T-helper 9 cell (primary cell): ENCODE measurements around the gene CNTN1.
"Not testable (repeated sequence)": the region's sequence is repeated elsewhere in the genome, so short reads cannot be mapped to it uniquely, and the experiment has no call there.

Source experiments
- DNase-seq: peaks from one replicate; pipeline ENCODE4 v3.0.0-alpha.2; 2020

Gene CNTN1

DNA sequence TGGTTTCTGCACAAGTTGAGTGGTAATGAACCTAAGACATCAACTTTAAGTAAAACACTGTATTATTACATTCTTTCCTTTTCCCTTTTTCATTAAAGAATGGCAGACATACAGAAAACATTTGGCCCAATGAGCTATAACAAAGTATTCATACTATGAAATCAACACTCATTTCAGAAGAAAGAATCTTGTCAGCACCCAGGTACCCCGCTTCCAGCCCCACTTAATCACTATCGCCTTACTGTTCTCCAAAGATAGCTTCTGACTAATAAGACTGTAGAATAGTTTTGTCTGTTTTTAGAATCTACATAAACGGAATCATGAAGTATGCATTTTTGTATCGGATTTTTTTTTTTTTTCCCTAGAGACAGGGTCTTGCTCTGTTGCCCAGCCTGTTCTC lies 9.5 kb downstream of the CNTN1 start:
- DNase-seq = no peak

DNA sequence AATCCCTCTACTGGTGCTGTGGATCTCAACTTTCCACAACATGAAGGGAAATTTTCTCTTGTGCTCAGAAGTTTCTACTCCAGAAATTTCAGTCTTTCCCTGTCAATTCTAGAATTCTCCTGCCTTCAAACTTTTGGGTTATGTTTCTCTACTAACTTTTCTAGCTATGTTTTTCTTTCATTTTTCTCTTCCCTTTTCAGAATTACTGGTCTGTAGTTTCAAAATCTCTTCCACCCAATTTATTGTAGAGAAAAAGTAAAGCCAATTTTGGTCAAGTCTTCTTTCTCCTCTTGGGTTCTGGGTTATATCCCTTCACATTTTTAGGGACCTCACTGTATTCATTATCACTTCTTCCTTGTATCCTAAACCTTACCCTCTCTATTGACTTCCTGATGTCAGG lies 18.9 kb downstream of the CNTN1 start:
- DNase-seq = no peak

DNA sequence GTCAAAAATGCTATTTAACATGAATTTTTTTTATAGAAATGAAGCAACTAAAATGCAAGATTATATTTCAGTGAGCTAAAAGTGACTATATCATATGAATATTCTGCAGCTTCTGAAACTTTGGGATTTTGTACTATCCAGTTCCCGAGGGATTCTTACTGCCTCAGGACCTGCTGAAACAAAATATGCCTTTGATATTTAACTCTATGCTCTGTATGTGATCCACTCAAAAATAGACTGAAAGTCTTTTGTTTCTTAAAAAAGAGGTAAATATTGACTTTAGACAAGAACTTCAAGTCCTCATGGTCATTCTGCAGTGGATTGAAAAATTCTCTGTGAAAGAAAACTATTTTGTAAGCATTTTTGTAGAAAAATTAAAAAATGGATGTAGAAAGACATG lies 22.4 kb downstream of the CNTN1 start:
- DNase-seq = no peak

DNA sequence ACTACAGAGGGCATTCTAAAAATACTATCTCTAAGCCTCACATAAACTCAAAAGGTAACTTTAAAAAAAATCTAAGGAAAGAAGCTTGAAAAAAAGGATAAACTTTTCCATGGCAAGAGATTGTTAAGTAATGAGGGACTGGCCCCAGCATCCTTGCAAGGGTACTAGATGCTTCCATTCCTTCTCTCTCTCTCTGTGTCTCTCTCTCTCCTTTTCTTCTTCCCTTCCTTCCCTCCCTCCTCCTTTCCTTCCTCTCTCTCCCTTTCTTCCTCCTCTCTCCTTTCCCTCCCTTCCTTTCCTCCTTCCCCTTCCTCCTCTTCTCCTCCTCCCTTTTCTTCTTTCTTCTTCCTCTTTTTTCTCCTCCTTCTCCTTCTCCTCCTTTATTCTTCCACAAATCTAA lies 23.8 kb downstream of the CNTN1 start:
- DNase-seq = no peak

DNA sequence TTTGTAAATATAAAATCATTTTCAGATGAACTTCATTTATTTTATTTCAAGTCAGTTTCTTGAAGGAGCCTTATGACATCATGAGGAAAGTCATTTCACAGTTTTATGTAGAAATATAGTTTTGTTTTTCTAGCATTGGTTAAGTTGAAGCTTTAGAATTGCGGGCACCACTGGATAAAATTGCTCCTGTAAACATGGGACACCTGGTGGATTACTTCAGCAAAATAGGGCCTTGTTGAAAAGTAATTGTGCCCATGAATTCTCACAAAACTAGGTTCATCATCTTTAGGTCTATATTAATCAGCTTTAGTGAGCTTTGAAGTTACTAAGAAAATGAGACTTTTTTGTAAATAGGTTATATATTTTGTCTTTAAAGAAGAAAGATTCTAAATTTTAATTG lies 25.3 kb downstream of the CNTN1 start:
- no peak for DNase-seq

DNA sequence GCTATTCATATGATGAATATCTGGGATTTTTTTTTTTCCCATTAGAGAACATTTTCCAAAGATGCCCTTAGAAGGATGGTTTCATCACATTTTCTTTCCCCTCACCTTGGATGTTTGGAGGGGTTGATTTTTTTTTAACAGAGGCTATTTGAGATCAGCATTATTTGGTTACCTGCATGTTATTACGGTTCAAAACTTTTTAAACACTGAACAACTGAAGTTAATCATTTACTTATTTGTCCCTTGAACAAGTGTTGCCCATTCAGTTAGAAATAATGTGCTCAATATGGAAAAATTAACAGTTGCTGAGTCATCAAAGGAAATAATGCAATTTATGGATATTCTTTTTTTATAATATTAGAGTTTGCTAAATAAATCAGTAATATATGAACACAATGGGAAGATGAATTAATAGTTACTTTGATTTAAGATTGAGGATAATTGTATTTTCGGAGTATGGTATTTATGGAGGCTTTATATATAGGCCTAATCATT lies 26.7 kb downstream of the CNTN1 start:
- DNase-seq = no peak

DNA sequence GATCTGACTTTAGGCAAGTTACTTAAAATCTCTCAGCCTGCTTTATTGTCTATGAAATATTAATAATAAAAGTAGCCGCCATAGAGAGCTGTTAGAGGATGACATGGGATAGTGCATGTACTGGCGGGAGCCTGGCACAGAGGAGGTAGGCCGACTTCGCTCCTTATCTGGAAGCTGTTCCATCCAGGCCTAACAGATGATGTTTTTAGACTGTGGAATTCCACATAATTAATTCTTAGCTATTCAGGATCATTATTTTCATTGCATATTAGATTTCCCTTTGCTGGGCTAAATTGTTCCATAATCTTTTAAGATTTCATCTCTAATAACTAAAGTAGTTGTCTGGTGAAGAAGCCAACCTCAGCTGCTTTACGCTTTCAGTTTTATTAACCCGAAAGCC lies 30.8 kb downstream of the CNTN1 start:
- no peak for DNase-seq

DNA sequence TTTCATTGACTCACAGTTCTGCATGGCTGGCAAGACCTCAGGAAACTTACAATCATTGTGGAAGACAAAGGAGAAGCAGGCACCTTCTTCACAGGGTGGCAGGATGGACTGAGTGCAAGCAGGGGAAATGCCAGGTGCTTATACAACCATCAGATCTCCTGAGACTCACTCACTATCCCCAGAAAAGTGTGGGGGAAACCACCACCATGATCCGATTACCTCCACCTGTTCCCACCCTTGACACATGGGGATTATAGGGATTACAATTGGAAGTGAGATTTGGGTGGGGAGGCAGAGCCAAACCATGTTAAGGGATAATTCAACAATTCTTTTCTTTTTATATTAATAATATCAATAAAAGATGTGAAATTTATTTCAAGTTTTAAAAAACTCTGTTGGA lies 34.1 kb downstream of the CNTN1 start:
- no peak for DNase-seq

DNA sequence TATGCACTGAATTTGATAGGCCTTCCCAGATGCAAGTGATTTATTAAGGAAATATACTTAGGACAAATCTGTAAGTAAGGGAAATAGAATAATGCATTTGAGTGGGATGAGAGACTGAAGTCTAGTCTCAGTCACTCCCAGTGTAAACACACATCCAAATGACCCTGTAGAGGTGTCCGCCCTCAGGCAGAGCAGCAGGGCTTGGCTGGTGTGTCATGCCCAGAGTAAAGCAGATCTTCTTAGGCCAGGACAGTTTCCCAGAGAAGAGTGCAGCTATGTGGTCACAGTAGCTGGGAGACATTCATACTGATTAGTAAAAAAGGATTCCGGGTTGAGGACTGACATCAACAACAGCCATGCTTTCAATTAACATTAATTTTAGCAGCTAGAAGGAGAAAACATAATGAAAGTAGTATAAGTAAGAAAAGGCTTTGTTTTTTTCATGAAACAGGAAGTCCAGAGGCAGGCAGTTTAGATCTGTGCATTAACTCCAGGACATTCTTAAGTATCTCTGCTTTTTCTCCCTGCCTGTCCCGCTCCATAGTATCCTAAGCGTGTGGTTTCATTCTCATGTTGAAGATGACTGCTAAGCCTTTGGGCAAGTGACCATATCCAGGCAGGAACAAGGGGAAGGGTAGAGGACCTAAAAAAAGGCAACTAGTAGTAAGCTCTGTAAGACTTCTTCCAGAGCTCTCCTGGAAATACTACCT lies 35.7 kb downstream of the CNTN1 start:
- no peak for DNase-seq

DNA sequence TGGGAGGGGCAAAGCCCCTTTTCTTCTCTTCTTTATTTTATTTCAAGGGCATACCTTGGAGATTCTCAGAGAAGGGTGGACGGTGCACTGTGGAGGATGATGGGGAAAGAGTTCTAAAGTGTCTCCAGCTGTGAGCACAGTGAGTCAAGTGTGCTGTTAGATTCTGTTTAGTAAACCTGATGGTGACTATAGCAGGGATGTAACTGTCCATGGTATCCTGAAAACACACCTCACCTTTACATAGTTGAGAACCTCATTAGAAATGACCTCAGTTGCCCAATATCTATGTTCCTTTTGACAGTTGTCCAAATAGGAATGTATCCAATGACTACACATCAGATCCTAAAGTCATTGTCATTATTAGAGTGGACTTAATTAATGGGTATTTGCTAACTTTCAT lies 38.0 kb downstream of the CNTN1 start:
- DNase-seq = no peak

DNA sequence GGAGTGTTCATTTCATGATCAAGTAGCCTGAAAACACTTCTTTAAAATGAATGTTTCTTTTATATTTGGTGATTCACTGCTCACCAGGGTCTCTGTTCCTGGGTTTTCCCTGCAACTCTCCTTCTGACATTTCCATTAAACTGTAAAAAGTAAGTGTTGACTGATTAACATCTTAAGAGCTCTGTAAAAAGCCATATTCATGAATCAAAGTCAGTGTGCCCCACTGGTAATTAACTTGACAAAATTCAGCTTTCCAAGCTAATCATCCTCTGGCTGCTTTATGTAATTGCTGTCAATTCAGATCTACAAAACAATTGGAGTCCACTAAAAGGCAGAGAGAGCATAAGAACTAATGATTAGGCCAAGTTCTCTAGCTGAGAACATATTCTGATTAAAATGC lies 41.6 kb downstream of the CNTN1 start:
- no peak for DNase-seq

DNA sequence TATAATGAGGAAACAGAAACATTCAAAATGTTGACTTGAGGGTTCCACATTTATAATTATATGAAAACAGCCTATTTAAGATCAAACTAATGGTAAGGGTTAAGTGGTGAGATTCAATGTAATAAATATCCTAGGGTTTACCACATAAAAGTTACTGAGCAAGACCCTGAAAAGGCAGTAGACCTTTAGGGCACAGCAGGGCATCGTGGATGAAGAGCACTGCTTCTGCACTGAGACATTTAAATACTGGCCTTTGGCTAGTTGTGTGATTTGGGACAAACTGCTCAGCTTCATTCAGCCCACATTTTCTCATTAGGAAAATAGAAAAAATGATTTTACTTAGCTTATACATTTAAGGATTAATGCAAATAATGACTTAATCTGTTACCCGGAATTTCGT lies 42.0 kb downstream of the CNTN1 start:
- DNase-seq = no peak

DNA sequence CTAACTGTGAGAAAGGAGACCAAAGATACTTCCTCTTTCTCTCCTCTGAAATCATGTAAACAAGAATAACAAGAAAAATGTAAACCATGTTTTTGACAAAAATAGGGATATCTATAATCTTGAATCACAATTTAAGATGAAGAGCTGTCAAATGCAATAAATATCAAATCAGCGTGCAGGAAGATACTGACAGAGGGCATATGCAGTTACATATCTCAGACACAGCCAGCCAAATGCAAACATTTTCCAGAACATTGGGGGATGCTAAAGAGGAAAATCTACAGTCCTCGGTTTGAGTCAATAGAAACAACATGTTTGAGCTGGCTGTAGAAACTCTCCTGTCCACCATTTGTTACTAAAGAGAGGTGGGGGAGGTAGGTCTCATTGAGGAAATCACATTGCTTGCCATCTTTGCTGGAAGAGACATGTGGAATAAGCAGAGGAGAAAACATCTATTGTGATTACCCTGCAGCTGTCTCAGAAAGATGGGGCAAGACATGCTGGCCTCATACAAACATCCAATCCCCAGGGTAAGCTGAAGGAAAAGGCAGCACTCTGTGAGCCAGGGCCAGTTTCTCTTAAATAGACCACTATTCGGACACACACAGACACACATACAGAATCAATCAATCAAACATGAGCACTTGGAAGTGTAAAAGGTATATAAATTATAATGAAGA lies 43.5 kb downstream of the CNTN1 start:
- DNase-seq = no peak

DNA sequence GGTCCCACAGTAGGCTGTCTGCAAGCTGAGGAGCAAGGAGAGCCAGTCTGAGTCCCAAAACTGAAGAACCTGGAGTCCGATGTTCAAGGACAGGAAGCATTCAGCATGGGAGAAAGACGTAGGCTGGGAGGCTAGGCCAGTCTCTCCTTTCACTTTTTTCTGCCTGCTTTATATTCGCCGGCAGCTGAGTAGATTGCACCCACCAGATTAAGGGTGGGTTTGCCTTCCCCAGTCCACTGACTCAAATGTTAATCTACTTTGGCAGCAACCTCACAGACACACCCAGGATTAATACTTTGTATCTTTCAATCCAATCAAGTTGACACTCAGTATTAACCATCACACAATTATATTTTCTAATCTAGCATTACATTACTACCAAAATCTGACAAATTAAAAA lies 45.2 kb downstream of the CNTN1 start:
- DNase-seq = not testable (repeated sequence)

DNA sequence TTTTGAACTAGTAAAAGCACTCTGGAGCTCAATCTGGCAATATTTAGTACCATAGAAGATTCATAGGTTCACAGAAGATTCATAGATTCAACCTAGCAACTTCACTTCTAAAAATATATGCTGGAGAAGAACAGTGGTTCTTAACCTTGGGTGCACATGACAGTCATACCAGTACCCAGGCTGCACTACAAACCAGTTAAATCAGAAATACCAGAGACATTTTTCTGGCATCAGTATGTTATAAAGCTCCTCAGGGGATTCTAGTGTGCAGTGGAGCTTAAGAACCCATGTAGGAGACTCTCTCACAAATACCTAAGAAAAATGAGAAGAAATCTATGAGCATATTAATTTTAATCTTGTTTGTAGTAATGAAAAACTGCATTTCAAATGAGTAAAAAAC lies 46.6 kb downstream of the CNTN1 start:
- no peak for DNase-seq

DNA sequence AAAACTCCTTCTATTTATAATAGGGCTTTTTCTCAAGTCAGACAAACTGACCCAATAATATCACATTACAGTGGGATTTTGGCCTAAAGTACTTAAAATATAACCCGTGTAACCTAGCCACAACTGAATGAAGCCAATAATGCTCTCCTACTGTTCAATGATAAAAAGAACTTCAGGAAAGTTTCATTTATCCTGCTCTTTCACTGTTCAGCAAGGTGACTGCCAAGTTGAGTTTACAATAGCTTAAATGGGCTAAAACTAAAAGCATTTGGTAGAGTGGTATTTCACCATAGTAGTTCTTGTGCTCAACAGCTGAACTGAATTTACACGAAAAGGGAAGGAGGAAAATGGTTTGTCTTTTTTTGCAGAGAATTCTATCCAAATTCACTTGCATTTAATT lies 49.8 kb downstream of the CNTN1 start:
- DNase-seq = no peak

DNA sequence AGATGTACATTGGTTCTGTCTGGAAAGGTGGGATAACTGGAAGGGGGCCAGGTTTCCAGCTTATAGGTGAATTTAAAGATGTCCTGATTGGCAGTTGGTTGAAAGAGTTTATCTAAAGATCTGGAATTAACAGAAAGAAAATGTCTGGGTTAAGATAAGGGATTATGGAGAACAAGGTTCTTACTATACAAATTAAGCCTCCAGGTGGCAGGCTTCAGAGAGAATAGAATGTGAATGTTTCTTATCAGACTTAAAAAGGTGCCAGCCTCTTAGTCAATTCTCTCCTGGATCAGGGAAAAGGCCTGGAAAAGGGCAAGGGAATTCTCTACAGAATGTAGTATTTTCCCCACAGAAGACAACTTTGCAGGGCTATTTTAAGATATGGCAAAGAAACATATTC lies 53.1 kb downstream of the CNTN1 start:
- DNase-seq = no peak

DNA sequence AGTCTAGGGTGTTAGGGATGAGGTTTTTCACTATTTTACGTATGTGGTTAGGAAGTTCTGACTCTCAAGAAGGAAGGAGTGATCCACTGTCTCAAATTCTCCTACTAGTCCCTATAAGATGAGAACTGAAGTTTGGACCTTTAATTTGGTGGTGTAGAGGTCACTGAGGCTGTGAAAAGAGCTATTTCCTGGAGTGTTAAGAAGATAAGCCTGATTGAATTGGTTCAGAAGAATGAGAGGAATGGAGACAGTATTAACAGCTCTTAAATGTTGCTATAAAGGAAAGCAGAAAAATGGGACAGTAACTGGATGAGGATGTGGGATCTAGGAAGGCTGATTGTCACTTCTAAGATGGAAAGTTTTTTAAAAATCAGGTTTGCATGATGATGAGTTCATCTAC lies 57.6 kb downstream of the CNTN1 start:
- no peak for DNase-seq

DNA sequence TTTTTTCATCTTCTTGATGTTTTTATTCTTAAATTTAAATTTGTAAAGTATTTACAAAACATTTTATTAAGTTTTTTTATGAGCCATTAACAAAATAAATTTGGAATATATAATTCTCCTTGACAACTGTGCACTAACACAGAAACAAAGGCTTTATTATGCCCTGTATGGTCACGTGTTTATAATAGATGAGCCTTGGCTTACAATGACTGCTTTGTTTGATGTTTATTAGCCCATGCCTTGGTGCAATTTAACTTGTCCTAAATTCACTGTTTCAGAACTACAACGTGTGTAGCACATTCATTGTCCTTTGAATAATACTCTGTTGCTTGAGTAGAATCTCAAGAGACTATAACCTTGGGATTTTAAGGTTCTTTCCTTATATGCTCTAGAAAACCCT lies 59.8 kb downstream of the CNTN1 start:
- no peak for DNase-seq

DNA sequence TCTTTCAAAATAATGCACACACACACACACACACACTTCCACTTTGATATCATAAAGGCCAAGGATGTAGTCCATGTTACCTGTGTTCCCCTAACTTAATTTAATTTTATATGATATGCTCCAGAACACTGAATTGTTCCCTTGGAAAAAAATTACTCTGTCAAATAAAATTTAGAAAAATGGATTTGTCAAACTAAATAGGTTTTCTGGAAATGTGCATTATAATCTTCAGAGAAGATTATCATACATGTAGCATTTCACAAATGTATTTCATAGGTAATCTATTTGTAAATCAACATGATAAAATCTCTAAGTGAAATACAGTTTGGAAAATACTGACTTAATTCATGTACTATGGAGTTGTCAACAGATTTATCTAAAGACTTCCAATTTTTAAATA lies 68.6 kb downstream of the CNTN1 start:
- no peak for DNase-seq

DNA sequence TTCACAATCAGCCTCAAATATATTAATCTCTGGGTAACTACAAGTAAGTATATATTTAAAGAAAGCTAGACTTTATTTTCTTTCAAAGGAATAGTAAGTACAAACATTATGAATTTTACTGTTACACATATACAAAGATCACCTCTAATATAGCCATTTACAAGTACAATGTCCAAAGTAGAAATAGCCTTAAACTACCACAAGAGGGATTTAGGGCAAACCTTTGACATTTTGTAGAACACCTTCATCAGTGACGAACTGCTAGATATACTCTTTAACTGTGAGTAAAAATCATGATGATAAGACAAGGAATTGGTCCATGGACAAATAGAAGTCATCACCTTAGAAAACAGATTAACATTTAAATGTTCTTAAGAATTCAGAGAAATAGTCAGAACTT lies 69.8 kb downstream of the CNTN1 start:
- no peak for DNase-seq

DNA sequence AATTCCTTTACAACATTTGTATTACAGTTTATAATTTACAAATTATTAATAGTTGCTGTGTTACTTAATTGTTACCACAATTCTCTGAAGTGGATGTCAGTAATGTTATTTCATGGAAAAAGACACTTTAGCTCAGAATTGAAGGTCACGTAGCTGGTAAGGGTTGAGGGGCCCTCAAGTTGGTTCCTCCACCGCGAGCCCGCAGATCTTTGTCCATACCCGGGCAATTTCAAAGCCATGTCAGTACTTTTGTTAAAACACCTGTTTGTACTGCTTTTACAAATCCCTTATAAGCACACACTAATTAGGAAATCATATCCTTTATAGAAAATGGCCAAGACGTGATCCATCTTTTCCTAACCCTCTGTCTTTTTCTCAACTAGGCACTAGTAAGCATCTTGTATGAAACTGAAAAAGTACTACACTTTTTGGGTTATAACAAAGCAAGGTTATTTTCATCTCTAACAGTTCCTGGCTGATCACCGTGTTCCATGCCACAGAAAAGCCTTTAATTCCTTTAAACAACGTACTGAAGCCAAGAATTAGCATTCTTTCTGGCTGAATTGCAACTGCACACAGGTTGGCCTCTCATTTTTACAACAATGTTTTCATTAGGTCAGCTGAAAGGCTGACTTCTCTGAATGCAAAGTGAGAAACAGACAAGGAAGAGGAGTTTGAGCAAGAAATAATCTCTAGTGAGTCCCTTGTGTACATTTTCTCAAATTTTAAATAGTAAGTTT lies 76.1 kb downstream of the CNTN1 start:
- DNase-seq = no peak

DNA sequence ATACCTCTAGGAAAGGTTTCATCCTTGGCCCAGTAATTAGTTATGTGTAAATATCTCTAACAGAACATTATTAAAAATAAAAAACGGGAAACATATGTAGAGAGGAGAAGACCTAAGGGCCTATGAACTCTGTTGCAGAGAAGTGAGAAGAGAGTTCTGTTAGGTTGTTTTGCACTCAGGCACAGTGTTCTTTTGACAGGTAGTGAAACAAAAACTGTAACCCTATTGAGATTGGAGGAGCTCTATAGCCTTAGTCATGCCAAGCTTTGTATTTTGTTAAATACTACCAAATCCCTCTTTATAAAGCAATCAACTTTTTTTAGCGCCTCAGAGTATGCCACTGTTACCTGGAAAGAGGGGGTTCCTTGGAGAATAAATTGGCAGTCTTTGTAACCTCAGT lies 77.6 kb downstream of the CNTN1 start:
- no peak for DNase-seq

DNA sequence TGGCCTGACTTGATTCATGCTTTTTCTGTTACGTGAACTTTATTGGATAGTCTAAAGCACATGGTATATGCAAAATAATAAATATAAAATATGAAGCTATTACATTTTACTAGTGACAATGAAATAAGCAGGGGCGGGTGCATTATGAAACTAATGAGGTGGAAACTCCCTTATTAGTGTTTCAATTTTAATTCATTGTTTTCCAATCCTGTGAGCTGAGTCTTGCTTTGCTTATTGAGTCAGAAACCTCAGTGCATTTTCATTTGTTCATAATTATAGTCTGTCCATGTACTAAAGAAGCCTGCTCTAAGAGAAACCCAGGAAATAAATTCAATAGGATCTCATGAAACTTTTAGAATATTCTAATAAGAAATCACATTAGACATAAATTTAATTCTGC lies 78.5 kb downstream of the CNTN1 start:
- no peak for DNase-seq
